Left ventricle myocardium superior (tissue), 1 donor: Measurements from ENCODE around the gene NCOR2. TPM values are rescaled to one million over a fixed set of nuclear protein-coding genes. Genes with fewer than 3 reads are reported as not detected.
A peak's percentile ranks its signal among the peaks of the same experiment; 100 is the strongest.
"Not testable (repeated sequence)": the region's sequence is repeated elsewhere in the genome, so short reads cannot be mapped to it uniquely, and the experiment has no call there.

ENCODE experiments used
- ATAC-seq: fragments of 200-7000 bp; cut with Tn5 transposase; one replicate; pipeline ENCODE4 v1.9.1; 2020; ENCODE audit warnings: mild to moderate bottlenecking, moderate library complexity
- DNase-seq: peaks from one replicate; pipeline ENCODE4 v3.0.0-alpha.2; 2020
- intact Hi-C: fragments of 100-400 bp; cut with micrococcal nuclease; formaldehyde crosslinking; loops from one replicate; pipeline ENCODE4 v1.11.0; 2022
- total RNA-seq: library from RNA; stranded (reverse); fragmentation: NEBNext Ultra II Directional; extraction: Animal tissue kit (Norgen Biotek cat#: 25700); gene quantifications from one replicate; pipeline ENCODE4 v1.2.1, GENCODE V29; 2021
- donor health status: DM: no; HTN: yes; CAD: no; lungs with severe emphysema.

Gene NCOR2
- total RNA-seq, 1 donor from 2014 or later: 142 TPM

DNA sequence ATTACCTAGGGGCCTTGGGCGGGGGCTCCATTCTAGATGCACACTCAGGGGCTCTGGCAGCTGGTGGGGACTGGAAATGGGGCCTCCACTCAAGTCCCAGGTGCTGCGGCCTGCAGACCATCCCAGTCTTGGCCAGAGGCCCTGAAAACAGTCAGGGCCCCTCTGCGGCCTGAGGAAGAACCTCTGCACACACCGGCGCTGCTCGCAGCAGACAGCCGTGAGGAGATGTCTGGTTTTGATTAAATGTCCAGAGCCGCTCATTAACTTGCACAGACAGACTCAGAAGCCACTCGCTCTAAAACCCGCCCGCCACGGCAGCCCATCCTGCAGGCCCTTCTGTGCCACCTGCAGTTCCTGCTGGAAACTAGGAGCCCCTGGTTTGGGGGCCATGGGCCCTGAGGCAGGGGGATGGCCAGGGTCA, 36.4 kb upstream of the NCOR2 start:
- no peak for ATAC-seq
- intact Hi-C loops: no loop called here
- DNase-seq: no peak

DNA sequence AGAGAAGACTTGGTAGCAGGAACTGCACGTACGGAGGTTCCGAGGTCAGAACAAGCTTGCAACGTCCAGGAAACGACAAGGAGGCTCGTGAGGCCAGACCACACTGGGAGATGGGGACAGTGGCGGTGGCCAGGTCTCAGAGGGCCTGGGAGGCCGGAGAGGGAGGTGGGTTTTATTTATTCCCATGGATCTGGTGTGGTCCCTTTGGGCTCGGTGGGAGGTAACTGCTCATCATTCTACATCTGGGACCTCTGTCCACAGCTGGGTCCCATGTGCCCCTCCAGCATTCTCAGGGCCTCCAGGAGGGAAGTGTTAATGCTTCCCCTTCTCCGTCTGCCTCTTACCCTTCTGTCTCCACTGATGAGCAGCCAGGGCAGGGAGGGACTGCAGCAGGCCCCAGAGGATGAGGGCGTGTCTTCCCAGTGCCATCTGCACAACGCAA, 35.7 kb upstream of the NCOR2 start:
- intact Hi-C loops: no loop called here
- peak; percentile 57 for ATAC-seq
- no peak for DNase-seq

GRCh38 chr12:124601706-124602105, 34.3 kb upstream of the NCOR2 start:
- no peak for ATAC-seq
- intact Hi-C loops: no loop called here
- no peak for DNase-seq

- no peak for ATAC-seq
Observed at GRCh38 chr12:124599074-124599999, 31.9 kb upstream of the NCOR2 start.

DNA sequence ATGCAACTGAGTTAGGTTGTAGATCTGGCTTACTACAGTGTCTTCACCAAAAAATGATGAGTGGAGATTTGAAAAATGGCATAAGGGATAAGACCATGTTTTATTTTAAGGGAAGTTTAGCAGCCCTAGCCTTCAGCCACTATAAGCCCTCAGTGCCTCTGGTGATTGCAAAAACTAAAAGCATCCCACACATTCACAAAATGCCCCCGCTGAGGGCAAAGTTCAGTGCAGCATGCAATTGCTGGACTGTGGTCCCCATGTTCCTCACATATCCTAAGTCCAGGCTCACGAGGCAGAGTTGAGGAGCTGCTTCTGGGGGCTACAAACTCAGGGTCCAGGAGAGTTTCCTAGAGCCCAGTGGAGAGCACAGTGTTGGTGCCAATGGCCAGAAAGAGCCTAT, 29.6 kb upstream of the NCOR2 start:
- intact Hi-C loops: no loop called here
- DNase-seq (no peak), ATAC-seq (no peak)

More at GRCh38 chr12:124599074-124599999, 31.9 kb upstream of the NCOR2 start:
- intact Hi-C loops: no loop called here
- DNase-seq: no peak

GRCh38 chr12:124595444-124595843, 28.0 kb upstream of the NCOR2 start:
- ATAC-seq (no peak), DNase-seq (no peak)
- intact Hi-C loops: no loop called here

DNA sequence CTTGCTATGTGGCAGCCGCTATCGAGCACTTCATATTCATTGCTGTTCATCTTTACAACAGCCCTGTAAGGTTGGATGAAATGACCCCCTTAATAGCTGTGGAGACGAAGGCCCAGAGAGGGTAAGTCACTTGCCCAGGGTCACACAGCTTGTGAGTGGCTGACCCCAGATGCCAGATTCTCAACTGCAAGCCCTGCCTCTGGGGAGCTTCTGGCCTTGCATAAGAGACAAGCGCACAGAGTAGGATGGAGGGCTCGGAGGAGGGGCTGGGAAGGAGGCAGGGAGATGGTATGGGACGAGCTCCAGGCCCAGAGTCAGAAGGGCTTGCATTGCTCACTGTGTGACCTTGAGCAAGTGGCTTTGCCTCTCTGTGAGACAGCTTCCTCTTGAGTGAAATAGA, 27.4 kb upstream of the NCOR2 start:
- no peak for DNase-seq
- intact Hi-C loops: no loop called here
- ATAC-seq: no peak

DNA sequence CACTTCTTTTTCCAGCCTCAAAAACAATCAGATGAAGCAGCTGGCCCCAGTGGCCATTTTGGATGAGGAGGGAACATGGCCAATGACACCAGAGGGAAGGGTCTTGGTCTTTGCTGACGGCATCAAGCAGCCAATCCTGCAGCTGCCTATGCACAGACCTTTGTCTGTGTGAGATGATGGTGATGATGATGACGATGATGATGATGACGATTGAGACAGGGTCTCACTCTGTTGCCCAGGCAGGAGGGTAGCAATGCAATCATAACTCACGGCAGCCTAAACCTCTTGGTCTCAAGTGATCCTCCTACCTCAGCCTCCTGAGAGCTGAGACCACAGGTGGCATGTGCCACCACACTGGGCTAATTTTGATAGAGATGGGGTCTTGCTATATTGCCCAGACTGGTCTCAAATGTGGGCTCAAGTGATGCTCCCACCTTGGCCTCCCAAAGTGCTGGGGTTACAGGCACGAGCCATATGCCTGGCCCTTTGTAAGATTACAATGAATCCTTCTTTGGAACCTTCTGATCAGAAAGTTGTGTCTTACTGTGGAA, 26.5 kb upstream of the NCOR2 start:
- ATAC-seq (no peak), DNase-seq (no peak)
- intact Hi-C loops: no loop called here

DNA sequence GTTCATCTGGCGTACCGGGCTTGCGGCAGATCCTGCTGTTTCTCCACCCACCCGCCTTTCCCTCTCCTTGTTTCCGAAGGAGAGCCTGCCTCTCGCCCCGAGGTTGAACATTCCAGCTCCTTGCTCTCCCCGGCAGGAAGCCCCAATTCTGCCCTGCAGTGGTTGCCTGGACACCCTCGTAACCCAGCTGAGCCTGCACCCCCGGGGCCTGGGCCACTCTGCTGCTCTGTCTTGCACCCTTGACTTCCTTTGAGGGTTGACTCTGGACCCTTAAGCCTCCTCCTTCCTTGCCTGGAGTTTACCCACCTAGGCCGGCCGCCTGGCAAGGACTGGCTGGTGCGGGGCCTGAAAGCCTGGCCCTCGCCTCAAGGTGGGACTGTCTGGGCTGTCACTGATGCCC, 25.8 kb upstream of the NCOR2 start:
- ATAC-seq (no peak), DNase-seq (no peak)
- intact Hi-C loops: no loop called here

- intact Hi-C loops: no loop called here
Observed at GRCh38 chr12:124592481-124593160, 25.2 kb upstream of the NCOR2 start.

DNA sequence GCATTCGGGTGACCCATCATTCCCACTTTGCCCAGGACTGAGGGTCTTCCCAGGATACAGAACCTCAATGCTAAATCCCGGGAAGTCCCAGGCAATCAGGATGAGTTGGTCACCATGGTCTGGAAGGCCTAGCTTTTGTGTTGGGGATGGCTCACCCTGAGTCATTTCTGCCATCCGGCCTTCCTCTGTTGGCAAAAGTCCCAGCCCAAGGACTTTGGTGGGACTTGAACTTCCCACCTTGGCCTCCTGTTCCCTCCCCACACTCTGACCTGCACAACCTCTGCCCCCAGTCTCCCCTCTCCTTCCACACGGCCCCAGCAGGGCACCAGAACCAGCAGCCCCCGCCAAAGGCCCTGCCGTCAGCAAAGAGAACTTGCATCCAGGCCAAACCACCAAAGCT, 24.6 kb upstream of the NCOR2 start:
- ATAC-seq (no peak), DNase-seq (no peak)
- intact Hi-C loops: no loop called here

More at GRCh38 chr12:124592481-124593160, 25.2 kb upstream of the NCOR2 start:
- DNase-seq: no peak
- ATAC-seq: peak; percentile 6

- intact Hi-C loops: no loop called here
Observed at GRCh38 chr12:124590447-124590846, 23.0 kb upstream of the NCOR2 start.

GRCh38 chr12:124588751-124589267, 21.4 kb upstream of the NCOR2 start:
- ATAC-seq (peak; percentile 85), DNase-seq (peak; percentile 55)
- intact Hi-C loops: no loop called here

More at GRCh38 chr12:124590447-124590846, 23.0 kb upstream of the NCOR2 start:
- no peak for DNase-seq
- no peak for ATAC-seq

GRCh38 chr12:124588018-124588634, 20.7 kb upstream of the NCOR2 start:
- intact Hi-C loops: no loop called here
- DNase-seq (no peak), ATAC-seq (peak; percentile 46)

- intact Hi-C loops: no loop called here
- DNase-seq (no peak), ATAC-seq (no peak)
Observed at GRCh38 chr12:124586756-124587155, 19.3 kb upstream of the NCOR2 start.

DNA sequence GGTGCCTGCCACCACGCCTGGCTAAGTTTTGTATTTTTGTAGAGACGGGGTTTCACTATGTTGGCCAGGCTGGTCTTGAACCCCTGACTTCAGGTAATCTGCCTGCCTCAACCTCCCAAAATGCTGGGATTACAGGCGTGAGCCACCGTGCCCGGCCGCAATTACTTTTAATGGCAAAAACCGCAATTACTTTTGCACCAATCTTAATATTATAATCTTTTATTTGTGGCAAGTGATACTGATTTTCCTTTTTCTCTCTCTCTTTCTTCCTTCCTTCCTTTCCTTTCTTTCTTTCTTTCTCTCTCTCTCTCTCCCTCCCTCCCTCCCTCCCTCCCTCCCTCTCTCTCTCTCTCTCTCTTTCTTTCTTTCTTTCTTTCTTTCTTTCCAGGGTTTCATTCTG, 17.1 kb upstream of the NCOR2 start:
- DNase-seq, ATAC-seq, intact Hi-C loops: not testable (repeated sequence)

DNA sequence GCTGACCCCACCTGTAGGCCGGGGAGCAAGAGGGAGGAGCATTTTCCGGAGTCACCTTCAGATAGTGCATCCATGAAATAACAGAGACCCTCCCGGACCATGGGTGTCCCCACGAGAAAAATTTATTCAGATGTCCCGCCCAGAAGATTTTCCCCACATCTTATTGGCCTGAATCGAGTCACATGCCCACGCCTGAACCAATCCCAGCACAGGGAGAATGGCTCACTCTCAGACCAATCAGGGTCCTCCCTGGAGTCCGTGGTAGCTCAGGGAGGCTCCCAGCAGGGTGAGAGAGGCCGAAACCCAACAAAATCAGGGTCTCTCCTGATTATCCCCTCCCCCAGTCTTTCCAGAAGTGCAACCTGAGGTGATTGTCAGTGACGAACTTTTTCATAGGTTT, 16.4 kb upstream of the NCOR2 start:
- ATAC-seq (no peak), DNase-seq (no peak)
- intact Hi-C loops: no loop called here

DNA sequence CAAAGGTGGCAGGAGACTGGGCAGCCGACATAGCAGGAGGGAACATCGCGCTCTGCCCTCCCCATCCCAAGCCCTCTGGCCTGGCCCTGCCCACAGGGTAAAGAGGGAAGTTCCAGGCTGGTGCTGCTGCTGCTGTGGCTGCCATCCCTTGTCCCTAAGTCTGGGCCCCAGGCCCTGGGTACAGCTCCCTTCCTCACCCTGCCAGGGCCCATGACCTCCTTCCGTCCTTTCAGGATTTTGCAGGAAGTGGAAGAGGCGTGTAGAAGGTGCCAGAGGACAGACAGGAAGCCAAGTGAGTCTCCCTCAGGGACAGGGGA, 14.7 kb upstream of the NCOR2 start:
- intact Hi-C loops: no loop called here
- peak; percentile 54 for DNase-seq
- peak; percentile 78 for ATAC-seq

DNA sequence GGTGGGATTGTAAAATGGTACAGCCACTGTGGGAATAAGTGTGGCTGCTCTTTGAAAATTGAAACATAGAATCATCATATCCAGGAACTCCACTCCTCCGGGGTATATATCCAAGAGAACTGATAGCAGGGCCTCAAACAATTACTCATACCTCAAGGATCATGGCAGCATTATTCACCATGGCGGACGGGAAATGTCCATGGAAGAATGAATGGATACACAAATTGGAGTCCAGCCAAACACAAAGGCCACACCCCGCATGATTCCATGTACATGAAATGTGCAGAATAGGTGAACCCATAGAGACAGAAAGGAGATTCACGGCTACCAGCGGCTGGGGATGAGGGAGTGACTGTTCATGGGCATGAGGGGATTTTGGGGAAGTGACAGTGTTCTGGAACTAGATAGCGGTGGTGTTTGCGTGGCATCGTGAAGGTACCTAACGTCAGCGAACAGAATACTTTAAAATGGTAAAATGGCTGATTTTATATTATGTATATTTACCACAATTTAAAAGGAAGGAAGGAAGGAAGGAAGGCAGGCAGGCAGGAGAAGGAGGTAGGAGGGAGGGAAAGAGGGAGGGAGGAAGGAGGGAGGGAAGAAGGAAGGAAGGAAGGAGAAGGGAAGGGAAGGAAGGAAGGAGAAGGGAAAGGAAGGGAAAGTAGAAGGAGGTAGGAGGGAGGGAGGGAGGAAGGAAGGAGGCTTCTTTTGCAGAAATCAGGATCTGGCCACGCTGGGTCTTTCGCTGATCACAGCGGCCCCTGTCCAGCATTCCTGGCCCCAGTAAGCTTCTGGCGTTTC, 14.1 kb upstream of the NCOR2 start:
- no peak for ATAC-seq
- no peak for DNase-seq
- intact Hi-C loops: no loop called here
